Left ventricle myocardium inferior (tissue), 1 donor: Measurements from ENCODE around the gene PIM3. TPM values are rescaled to one million over a fixed set of nuclear protein-coding genes. Genes with fewer than 3 reads are reported as not detected.

Experiments used
- DNase-seq: peaks from one replicate; pipeline ENCODE4 v3.0.0-alpha.2; 2020
- H3K27ac ChIP-seq: fragments of 200-600 bp; replicated peaks from 2 replicates; pipeline ENCODE4 v1.8.0; 2021
- H3K27me3 ChIP-seq: fragments of 200-600 bp; 2 replicates; pipeline ENCODE4 v1.8.0; 2021; ENCODE audit warnings: low read depth
- H3K36me3 ChIP-seq: fragments of 200-600 bp; 2 replicates; pipeline ENCODE4 v1.8.0; 2021
- H3K4me1 ChIP-seq: fragments of 200-600 bp; 2 replicates; pipeline ENCODE4 v1.8.0; 2021
- H3K4me3 ChIP-seq: fragments of 200-600 bp; 2 replicates; pipeline ENCODE4 v1.8.0; 2021; ENCODE audit warnings: mild to moderate bottlenecking, moderate library complexity
- H3K9me3 ChIP-seq: fragments of 200-600 bp; replicated peaks from 2 replicates; pipeline ENCODE4 v1.8.0; 2021
- CTCF ChIP-seq: fragments of 200-600 bp; IDR thresholded peaks from 2 replicates; pipeline ENCODE4 v1.8.0; 2021; ENCODE audit warnings: antibody characterized with exemption, mild to moderate bottlenecking, borderline replicate concordance
- intact Hi-C: fragments of 100-400 bp; cut with micrococcal nuclease; formaldehyde crosslinking; loops from one replicate; pipeline ENCODE4 v1.11.0; 2022
- total RNA-seq: library from RNA; stranded (reverse); fragmentation: NEBNext Ultra II Directional; extraction: Animal tissue kit (Norgen Biotek cat#: 25700); gene quantifications from one replicate; pipeline ENCODE4 v1.2.1, GENCODE V29; 2021
- donor health status: DM: no; HTN: yes; CAD: no; lungs with severe emphysema.

The PIM3 gene
- total RNA-seq, 1 donor from 2014 or later = 57.1 TPM

DNA sequence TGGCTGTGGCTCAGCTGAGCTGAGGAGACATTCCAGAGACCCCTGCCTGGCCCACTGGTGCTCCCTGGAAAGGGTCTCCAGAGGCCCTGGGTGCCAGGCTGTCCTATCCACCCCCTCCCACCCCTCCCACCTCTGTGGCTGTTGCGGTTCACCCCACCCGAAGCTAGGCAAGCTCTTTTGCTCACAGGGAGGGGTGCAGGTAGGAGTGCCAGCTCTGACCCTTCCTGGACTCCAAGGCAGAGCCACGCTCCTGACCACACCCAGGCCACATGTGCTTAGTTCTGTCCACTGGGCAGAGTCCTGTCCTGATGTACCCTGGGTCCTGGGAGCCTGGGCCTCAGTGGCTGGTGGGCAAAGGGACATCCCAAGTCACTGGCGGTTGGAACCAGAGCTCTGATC lies 35.5 kb downstream of the PIM3 start:
- Histone ChIP-seq H3K4me1 (peaks cover 11% of the 10 kb centered on the region), H3K27me3 (peaks cover 22% of the 10 kb centered on the region), H3K36me3 (no peaks in the 10 kb centered on the region), H3K27ac (no peak overlapping the region), H3K9me3 (peaks cover 14% of the 10 kb centered on the region), H3K4me3 (no peak overlapping the region)
- no peak for DNase-seq
- intact Hi-C loops = loop anchor here (10.0 kb wide), 1 partner anchor 71 kb away; no protein-coding TSS in a partner anchor
- no peak for TF ChIP-seq CTCF

GRCh38 chr22:49996518-49997250 lies 36.1 kb downstream of the PIM3 start:
- no peak overlapping the region for H3K27ac ChIP-seq
- no peak for DNase-seq
- H3K9me3 ChIP-seq = peaks cover 8% of the 10 kb centered on the region
- intact Hi-C loops = loop anchor here (10.0 kb wide), 1 partner anchor 72 kb away; no protein-coding TSS in a partner anchor
- H3K4me1 ChIP-seq = peaks cover 11% of the 10 kb centered on the region
- no peak for TF ChIP-seq CTCF
- no peaks in the 10 kb centered on the region for H3K36me3 ChIP-seq
- no peak overlapping the region for H3K4me3 ChIP-seq
- peaks cover 25% of the 10 kb centered on the region for H3K27me3 ChIP-seq

DNA sequence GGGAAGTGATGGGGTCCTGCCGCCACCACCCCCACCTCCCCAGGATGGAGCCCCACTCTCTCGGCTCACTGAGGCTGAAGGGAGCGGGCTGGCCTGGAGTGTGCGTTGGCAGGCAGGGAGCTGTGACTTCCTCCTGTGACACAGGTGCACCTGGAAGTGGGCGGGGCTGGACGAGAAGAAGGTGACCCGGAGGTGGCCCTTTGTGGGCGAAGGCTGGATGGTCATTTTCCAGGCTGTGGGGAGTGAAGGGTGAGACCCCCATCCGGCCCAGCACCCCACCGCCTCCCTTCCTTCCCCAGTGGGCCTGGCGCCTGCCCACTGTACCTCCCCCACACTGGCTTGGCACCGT lies 36.7 kb downstream of the PIM3 start:
- no peak overlapping the region for H3K4me3 ChIP-seq
- intact Hi-C loops = loop anchor here (10.0 kb wide), 1 partner anchor 72 kb away; no protein-coding TSS in a partner anchor
- H3K36me3 ChIP-seq = no peaks in the 10 kb centered on the region
- peaks cover 3% of the 10 kb centered on the region for H3K9me3 ChIP-seq
- H3K4me1 ChIP-seq = peaks cover 11% of the 10 kb centered on the region
- no peak for DNase-seq
- TF ChIP-seq CTCF = no peak
- peaks cover 25% of the 10 kb centered on the region for H3K27me3 ChIP-seq
- H3K27ac ChIP-seq = no peak overlapping the region

DNA sequence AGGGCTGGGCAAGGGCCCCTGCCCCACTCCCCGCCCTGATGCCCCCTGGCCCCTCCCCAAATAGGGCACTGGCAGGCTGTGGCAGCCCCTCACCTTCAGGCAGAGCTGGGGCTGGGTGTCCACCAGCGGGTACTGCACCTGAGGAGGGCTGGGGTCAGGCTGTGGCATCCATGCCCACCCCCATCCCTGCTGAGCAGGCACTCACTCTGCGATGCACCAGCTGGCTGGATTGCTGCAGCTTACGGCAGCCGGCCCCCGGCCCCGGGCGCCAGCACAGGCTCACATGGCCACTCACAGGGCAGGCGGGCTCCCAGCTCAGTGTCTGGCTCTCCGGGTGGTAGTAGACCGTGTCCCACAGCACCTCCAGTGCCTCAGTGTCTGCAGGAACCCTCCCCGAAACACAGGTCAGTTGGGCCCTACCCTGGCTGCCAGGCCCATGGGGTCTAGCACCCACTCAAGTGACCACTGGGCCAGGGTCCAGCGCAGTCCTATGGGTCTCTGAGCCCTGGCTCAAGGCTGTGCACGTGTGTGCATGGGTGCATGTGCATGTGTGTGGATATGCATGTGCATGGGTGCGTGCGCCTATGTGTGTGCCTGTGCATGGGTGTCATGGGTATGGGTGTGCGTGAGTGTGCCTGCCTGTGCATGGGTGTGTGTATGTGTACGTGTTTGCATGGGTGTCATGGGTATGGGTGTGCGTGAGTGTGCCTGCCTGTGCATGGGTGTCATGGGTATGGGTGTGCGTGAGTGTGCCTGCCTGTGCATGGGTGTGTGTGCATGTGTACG lies 37.6 kb downstream of the PIM3 start:
- intact Hi-C loops = loop anchor here (10.0 kb wide), 1 partner anchor 73 kb away; no protein-coding TSS in a partner anchor
- DNase-seq = no peak
- Histone ChIP-seq H3K4me3 (no peak overlapping the region), H3K27ac (no peak overlapping the region), H3K4me1 (peaks cover 9% of the 10 kb centered on the region), H3K36me3 (no peaks in the 10 kb centered on the region), H3K27me3 (peaks cover 31% of the 10 kb centered on the region), H3K9me3 (no peaks in the 10 kb centered on the region)
- no peak for TF ChIP-seq CTCF

GRCh38 chr22:49998718-49999062 lies 38.1 kb downstream of the PIM3 start:
- Histone ChIP-seq H3K36me3 (no peaks in the 10 kb centered on the region), H3K4me3 (no peak overlapping the region), H3K27me3 (peaks cover 36% of the 10 kb centered on the region), H3K4me1 (peaks cover 4% of the 10 kb centered on the region), H3K9me3 (no peaks in the 10 kb centered on the region), H3K27ac (no peak overlapping the region)
- TF ChIP-seq CTCF = no peak
- DNase-seq = no peak
- intact Hi-C loops = loop anchor here (10.0 kb wide), 1 partner anchor 74 kb away; no protein-coding TSS in a partner anchor
